IPS-NIHi7 (cell line): ENCODE data around the gene SLC10A7.
"Not testable (repeated sequence)": the region's sequence is repeated elsewhere in the genome, so short reads cannot be mapped to it uniquely, and the experiment has no call there.

Experiments used
- DNase-seq: peaks from one replicate; pipeline ENCODE4 v3.0.0; 2012; ENCODE audit warnings: mixed read lengths; ENCODE audit errors: extremely low spot score

Gene SLC10A7

DNA sequence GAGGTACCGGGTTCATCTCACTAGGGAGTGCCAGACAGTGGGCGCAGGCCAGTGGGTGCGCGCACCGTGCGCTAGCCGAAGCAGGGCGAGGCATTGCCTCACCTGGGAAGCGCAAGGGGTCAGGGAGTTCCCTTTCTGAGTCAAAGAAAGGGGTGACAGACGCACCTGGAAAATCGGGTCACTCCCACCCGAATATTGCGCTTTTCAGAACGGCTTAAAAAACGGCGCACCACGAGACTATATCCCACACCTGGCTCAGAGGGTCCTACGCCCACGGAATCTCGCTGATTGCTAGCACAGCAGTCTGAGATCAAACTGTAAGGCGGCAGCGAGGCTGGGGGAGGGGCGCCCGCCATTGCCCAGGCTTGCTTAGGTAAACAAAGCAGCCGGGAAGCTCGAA is 171.6 kb downstream of the SLC10A7 start:
- DNase-seq = not testable (repeated sequence)

- no peak for DNase-seq
These were observed 172.4 kb downstream of the SLC10A7 start for GRCh38 chr4:146349306-146349705.

- DNase-seq = no peak
These were observed 173.9 kb downstream of the SLC10A7 start for GRCh38 chr4:146347822-146348221.

DNA sequence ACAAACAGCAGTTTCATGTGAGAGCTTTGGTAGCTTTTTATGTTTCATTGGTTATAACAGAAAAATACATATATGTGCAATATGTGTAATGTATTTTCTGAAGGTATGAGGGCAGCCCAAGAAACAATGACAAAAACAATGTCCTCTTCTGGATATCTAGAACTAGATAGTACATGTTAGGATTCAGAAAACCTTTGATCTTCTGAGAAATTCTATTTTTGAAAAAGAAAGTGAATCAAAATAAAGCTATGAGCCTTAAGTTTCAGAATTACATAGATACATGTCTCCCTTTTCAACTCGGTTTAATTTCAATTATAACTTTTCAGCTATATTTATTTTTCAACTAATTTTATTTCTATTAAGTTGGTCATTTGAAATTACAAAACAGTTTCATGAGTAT is 175.5 kb downstream of the SLC10A7 start:
- DNase-seq = no peak

DNA sequence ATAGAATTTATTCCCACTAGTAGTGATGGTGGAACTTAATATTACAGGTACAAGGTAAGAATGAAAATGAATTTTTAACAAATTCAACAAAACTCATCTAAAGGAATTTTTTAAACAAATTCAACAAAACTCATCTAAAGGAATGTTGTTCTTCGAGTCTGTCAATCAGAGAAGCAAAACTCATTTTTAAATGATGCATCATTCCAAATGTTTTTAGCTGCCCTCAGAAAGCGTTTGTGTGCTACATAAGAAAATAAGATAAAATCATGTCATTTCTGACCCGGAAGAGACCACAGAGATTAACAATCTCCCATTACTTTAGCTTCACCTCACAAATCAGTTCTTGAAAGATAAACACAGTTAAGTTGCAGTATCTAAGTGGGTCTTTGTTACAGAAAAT is 178.0 kb downstream of the SLC10A7 start:
- no peak for DNase-seq

DNA sequence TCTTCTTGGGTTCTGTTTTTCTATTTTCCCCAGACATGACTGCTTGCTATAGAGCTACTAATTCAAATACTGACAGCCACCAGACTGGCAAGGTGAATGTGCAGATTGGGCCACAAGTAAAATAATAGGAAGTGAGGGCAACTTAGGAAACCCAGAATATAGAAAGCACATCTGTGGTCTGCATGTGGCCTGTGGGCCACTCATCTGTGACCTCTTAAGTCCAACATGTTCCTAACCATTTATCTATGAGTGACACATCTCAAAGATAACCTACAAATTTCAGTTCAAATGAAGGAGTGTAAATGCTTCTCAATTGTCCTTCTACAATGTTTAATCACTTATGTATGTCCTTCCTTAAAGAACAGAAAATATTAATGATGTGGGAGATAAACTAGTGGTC is 178.5 kb downstream of the SLC10A7 start:
- DNase-seq = no peak

GRCh38 chr4:146342600-146343192 is 179.0 kb downstream of the SLC10A7 start:
- DNase-seq = no peak

GRCh38 chr4:146340798-146341197 is 180.9 kb downstream of the SLC10A7 start:
- no peak for DNase-seq

DNA sequence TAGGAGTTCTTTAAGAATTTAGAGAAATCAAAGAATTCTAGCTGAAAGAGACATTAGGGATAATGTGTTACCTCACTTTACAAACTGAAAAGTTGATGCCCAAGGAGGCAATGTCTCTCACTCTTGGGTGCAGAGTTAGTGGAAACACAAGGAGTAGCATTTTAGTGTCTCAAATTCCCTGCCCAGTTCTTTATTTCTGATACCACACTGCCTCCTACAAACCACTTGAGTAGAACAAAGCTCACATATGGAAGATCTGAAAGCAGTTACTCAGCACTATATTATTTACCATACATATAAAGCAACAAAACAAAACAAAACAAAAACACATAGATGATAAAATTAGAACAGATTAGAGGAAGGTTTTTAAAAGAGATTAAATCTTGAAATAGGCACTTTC is 183.2 kb downstream of the SLC10A7 start:
- peak; percentile 12 for DNase-seq

DNA sequence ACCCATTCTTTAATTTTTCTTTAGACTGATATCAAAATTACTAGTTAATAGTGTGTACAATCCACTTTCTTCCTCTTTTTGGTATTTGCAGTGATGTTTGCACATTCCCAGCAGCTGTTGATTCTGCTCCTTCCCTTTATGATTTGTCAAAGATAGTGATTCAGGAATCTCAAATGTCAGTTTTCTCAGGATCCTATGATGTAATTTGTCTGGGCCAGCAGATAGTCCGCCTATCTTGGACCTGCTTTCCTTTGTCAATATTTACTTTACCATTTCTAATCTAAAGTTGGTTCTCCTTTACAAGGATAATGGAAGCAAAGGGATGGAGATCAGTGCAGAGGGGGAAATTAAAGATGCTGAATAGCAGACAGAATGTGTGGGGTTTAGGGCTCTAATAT is 185.3 kb downstream of the SLC10A7 start:
- DNase-seq = no peak

- no peak for DNase-seq
These were observed 185.9 kb downstream of the SLC10A7 start for GRCh38 chr4:146335763-146336409.

DNA sequence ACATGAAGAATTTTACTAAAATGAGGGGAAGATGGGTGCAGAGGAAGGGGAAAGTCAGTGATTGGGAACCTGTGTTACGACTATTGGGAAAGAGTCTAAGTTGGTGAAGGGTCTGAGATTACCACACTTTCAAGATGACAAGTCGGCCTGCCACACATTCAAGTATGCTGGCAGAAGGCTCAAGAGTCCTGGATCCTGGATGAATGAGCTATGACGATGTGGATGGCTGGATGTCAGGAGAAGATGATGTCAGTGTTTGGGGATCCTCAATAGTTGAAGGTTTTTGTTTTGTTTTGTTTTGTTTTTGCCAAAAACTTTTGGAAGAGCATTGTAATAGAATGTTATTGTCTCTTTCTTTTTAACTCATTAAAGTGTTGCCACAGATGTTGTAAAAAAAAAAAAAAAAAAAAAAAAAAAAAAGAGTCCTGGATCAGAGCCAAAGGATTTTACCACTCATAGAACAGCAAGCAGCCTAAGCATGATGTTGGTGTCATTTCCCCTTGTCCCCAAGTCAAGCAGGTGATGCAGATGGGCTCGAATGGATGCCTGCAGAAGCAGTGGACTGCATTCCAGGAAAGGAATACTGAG is 186.8 kb downstream of the SLC10A7 start:
- no peak for DNase-seq

DNA sequence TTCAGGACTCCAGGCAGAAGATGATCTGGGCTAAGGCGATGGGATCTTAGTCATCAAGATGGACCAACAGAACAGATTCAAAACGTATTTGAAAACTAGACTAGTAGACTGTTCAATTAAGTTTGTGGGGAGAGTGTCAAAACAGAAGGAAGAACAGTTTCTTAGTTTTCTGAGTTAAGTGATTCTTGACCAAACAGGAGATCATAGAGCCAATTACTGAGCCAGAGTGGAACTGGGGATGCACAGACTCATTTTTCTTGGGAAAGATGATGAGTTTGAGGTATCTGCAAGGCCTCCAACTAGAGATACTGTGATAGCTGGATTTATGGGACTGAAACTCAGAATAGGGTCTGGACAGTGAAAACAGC is 187.9 kb downstream of the SLC10A7 start:
- no peak for DNase-seq

DNA sequence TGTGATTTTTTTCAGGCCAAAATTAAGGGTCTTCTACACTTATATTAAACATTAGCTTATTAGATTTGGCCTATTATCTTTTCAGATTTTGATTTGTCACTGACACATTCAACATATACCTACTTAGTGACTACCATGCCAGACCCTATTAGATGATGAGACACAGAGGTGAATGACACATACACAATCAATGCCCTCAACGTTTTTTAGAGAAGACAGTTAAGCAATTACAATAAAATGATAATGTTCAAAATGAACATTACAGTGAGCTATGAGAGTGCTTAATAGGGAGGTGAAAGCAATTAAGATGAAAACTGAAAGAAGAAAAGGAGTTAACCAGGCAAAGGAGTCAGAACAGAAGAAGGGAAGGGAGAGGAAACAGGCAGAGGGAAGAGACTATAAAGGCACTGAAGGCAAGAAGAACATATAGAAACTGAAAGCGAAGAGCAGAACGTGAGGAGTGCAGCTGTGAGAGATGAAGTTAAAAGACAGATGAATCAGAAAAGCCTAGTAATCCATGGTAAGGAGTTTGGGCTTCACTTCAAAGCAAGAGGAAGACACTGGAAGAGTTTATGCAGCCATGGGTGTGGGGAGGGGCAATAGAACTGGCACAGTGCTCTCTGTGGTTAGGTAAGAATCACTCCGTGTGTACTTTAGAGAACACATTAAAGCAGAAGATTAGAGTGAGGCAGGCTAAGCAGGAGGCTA is 188.4 kb downstream of the SLC10A7 start:
- DNase-seq = no peak

- no peak for DNase-seq
These were observed 191.3 kb downstream of the SLC10A7 start for GRCh38 chr4:146330392-146330791.

DNA sequence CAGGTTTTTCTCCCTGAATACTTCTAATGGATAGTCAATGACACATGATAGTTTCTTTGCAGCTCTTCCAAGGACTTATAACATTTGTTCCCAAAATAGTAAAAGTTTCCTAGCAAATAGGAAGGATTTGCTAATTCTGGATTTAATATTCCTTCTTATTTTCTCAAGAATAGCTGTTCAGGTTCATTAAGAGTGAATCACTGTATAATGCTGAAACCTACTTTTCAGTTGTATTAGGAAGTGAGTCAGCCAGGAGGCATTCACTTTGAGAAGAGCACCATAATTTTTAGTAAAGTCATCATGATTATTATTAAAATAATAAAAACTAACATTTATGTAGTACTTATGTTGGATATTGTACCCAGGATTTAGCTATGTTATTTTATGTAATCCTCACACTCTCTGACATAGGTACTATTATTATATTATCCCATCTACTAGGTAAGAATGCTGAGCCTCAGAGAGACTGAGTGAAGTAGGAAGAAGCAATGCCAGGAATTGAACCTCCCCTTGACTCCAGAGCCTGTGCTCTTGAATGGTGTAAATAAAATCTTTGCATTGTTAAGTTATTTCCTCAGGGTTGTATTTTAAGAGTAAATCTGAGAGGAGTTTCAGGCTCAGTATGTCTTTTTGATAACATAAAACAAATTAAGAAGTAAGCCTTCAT is 192.6 kb downstream of the SLC10A7 start:
- no peak for DNase-seq

DNA sequence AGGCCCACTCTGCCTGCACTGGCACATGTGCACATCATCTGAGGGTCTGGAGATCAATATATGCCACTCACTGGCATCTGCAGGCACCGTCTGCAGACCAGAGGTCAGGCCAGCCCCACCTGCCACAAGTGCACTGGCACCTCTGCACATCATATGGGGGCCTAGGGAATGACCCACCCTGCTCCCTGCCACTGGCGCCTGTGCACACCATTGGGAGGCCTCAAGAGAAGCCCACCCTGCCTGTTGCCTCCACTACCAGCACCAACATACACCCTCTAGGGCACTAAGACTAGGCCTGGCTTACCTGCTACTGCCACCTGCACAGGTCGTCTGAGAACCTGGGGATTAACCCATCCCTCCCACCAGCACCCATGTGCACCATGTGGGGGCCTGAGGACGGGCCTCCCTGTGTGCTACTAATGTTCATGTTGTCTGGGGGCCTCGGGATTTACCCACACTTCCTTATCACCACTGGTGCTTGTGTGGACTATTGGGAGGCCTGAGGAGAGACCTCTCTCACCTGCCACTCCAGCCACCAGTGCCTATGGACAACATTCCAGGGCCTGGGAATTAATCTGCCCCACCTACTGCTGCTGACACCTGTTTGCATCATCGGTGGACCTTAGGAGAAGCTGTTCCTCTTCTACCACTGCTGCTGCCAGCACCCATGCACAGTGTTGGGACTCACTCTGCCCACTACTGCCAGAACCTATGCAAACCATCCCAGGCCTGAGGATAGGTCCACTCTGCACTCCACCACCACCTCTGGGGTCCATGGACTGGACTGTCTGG is 193.7 kb downstream of the SLC10A7 start:
- no peak for DNase-seq

- no peak for DNase-seq
These were observed 202.8 kb downstream of the SLC10A7 start for GRCh38 chr4:146318894-146319293.

GRCh38 chr4:146317783-146318182 is 204.0 kb downstream of the SLC10A7 start:
- no peak for DNase-seq

DNA sequence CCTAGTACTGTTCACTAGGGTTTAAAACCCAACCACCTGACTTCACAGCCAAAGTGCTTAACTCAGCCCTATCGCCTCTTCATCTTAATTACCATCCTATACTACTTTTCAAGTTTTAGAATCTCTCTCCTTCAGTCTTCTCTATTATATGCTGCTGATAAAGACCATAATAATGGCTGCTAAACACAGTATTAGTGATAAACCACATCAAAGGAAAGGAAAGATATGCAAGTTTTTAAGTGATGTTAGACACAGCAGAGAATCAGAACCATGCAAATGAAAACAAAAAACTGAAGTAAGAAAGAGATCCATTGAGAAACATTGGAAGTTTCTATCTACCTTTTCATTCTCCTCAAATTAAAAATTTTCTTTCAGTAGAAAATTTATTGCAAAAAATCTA is 206.6 kb downstream of the SLC10A7 start:
- no peak for DNase-seq

- DNase-seq = peak; percentile 9
These were observed 210.3 kb downstream of the SLC10A7 start for GRCh38 chr4:146311238-146311970.
